Measurements from ENCODE around the gene FNDC5. TPM values are rescaled to one million over a fixed set of nuclear protein-coding genes. Genes with fewer than 3 reads are reported as not detected.

FNDC5 gene
- total RNA-seq, 1 donor from 2014 or later: 0.20 TPM

GRCh38 chr1:32865639-32866405 is 4.9 kb downstream of the FNDC5 start:
- DNase-seq (ENCODE audit: low read depth in 2 of 2): no peak

- DNase-seq (ENCODE audit: low read depth in 2 of 2): no peak
These were observed 6.2 kb downstream of the FNDC5 start for GRCh38 chr1:32864375-32865019.

GRCh38 chr1:32863881-32864245 is 6.8 kb downstream of the FNDC5 start:
- DNase-seq (ENCODE audit: low read depth in 2 of 2): no peak

- DNase-seq (ENCODE audit: low read depth in 2 of 2): no peak
These were observed 7.4 kb downstream of the FNDC5 start for GRCh38 chr1:32863218-32863880.

GRCh38 chr1:32861904-32862695 is 8.6 kb downstream of the FNDC5 start:
- DNase-seq (ENCODE audit: low read depth in 2 of 2): no peak

GRCh38 chr1:32860566-32860965 is 10.1 kb downstream of the FNDC5 start:
- DNase-seq (ENCODE audit: low read depth in 2 of 2): no peak

- DNase-seq (ENCODE audit: low read depth in 2 of 2): peak in 1 of 2 donors; percentile 62
These were observed 10.8 kb downstream of the FNDC5 start for GRCh38 chr1:32859915-32860314.

GRCh38 chr1:32858791-32859190 is 11.9 kb downstream of the FNDC5 start:
- DNase-seq (ENCODE audit: low read depth in 2 of 2): no peak

- DNase-seq (ENCODE audit: low read depth in 2 of 2): no peak
These were observed 12.6 kb downstream of the FNDC5 start for GRCh38 chr1:32858136-32858535.

- no peak for DNase-seq (ENCODE audit: low read depth in 2 of 2)
These were observed 14.7 kb downstream of the FNDC5 start for GRCh38 chr1:32855861-32856617.

GRCh38 chr1:32848354-32849063 is 22.2 kb downstream of the FNDC5 start:
- no peak for DNase-seq (ENCODE audit: low read depth in 2 of 2)

GRCh38 chr1:32831878-32832277 is 38.8 kb downstream of the FNDC5 start:
- DNase-seq (ENCODE audit: low read depth in 2 of 2): no peak

GRCh38 chr1:32830092-32830852 is 40.4 kb downstream of the FNDC5 start:
- DNase-seq (ENCODE audit: low read depth in 2 of 2): no peak

GRCh38 chr1:32828341-32828740 is 42.4 kb downstream of the FNDC5 start:
- peak; percentile 3 to 50 for DNase-seq (ENCODE audit: low read depth in 2 of 2)

GRCh38 chr1:32825181-32825580 is 45.5 kb downstream of the FNDC5 start:
- DNase-seq (ENCODE audit: low read depth in 2 of 2): peak in 1 of 2 donors; percentile 12

GRCh38 chr1:32818804-32819541 is 51.7 kb downstream of the FNDC5 start:
- no peak for DNase-seq (ENCODE audit: low read depth in 2 of 2)

GRCh38 chr1:32817815-32818786 is 52.6 kb downstream of the FNDC5 start:
- peak; percentile 48 to 51 for DNase-seq (ENCODE audit: low read depth in 2 of 2)

All from lung microvascular endothelial cell (primary cell).